Heart left ventricle (tissue), 13 donors: ENCODE data around the gene PPIG.

Experiments used
- CTCF ChIP-seq, 12 donors: fragments of 200-600 bp; sonication (generic) in 4 of 12; IDR thresholded peaks; one replicate each; pipeline versions ENCODE4 v1.5.0 to v1.8.0; 2018 to 2022; ENCODE audit warnings: antibody characterized with exemption in 12 of 12, mild to moderate bottlenecking in 5 of 12
- POLR2A ChIP-seq, 2 donors: fragments of 450-650 bp; IDR thresholded peaks; one replicate each; pipeline ENCODE4 v1.6.1; 2017; ENCODE audit warnings: antibody characterized with exemption in 2 of 2, mild to moderate bottlenecking in 2 of 2, moderate library complexity in 2 of 2
- donor health status: ischemic (EF 13 %, LVEDD 7.1; RV severe dilation, severe dysfunction).
- donor health status: DM: no; HTN: yes; CAD: no.
- donor health status: DM: no; HTN: no; CAD: no.
- donor health status: ischemic (EF 25% LVEDD 6.9; RV normal size, moderate dysfunction).
- donor health status: ischemic (EF 25% LVEDD 5.7; RV mildly dilated, moderate dysfunction).
- donor health status: ischemic (EF 35%, LVEDD 5.7; RV mildly dilated, moderate dysfunction).
- donor health status: nonischemic (EF 11% LVEDD 7.7; RV severe dilation, severe dysfunction).
- donor health status: DM: yes; HTN: yes; CAD: no.
- donor health status: PGD.
- donor health status: ischemic (EF 29% LVEDD 5.4; RV normal size, mild dysfunction).
- donor health status: nonischemic (EF 23%, LVEDD 6.1; RV moderate dilation, normal function).

- TF ChIP-seq CTCF (IDR thresholded peaks at IDR 0.05) (no peak), POLR2A (IDR thresholded peaks at IDR 0.05) (no peak)
Observed at GRCh38 chr2:169676850-169677249, 92.7 kb downstream of the PPIG start.
